C1 segment of cervical spinal cord (tissue), 14 donors: Measurements from ENCODE around the gene DIAPH3.

Experiments used
- DNase-seq, 14 donors: peaks; one replicate each; lab custom pipeline; 2025; lab: John Stamatoyannopoulos, UW

DIAPH3 gene

GRCh38 chr13:59782696-59783095 is 381.0 kb downstream of the DIAPH3 start:
- DNase-seq, result no peak

GRCh38 chr13:59780058-59780457 is 383.7 kb downstream of the DIAPH3 start:
- no peak for DNase-seq

GRCh38 chr13:59776924-59777690 is 386.6 kb downstream of the DIAPH3 start:
- DNase-seq, result no peak

GRCh38 chr13:59774491-59774971 is 389.2 kb downstream of the DIAPH3 start:
- no peak for DNase-seq

GRCh38 chr13:59771272-59771671 is 392.5 kb downstream of the DIAPH3 start:
- no peak for DNase-seq

GRCh38 chr13:59770451-59770850 is 393.3 kb downstream of the DIAPH3 start:
- DNase-seq, result no peak

GRCh38 chr13:59766236-59766635 is 397.5 kb downstream of the DIAPH3 start:
- no peak for DNase-seq

- no peak for DNase-seq
Observed at GRCh38 chr13:59755632-59756290, 408.0 kb downstream of the DIAPH3 start.

- no peak for DNase-seq
Observed at GRCh38 chr13:59754411-59754810, 409.3 kb downstream of the DIAPH3 start.

GRCh38 chr13:59750860-59751259 is 412.9 kb downstream of the DIAPH3 start:
- peak in 10 of 14 donors; percentile 9 to 53 (median 28) for DNase-seq

- no peak for DNase-seq
Observed at GRCh38 chr13:59748046-59748445, 415.7 kb downstream of the DIAPH3 start.

- DNase-seq, result no peak
Observed at GRCh38 chr13:59747529-59747928, 416.2 kb downstream of the DIAPH3 start.

GRCh38 chr13:59746291-59746962 is 417.3 kb downstream of the DIAPH3 start:
- DNase-seq, result no peak

- DNase-seq, result no peak
Observed at GRCh38 chr13:59745392-59745788, 418.3 kb downstream of the DIAPH3 start.

GRCh38 chr13:59744747-59745391 is 418.9 kb downstream of the DIAPH3 start:
- no peak for DNase-seq

- no peak for DNase-seq
Observed at GRCh38 chr13:59743195-59743594, 420.5 kb downstream of the DIAPH3 start.

- no peak for DNase-seq
Observed at GRCh38 chr13:59742467-59742866, 421.3 kb downstream of the DIAPH3 start.

GRCh38 chr13:59738921-59739320 is 424.8 kb downstream of the DIAPH3 start:
- DNase-seq, result no peak

- no peak for DNase-seq
Observed at GRCh38 chr13:59734393-59734792, 429.3 kb downstream of the DIAPH3 start.

- DNase-seq, result no peak
Observed at GRCh38 chr13:59733744-59734143, 430.0 kb downstream of the DIAPH3 start.

- no peak for DNase-seq
Observed at GRCh38 chr13:59730026-59730425, 433.7 kb downstream of the DIAPH3 start.
